ENCODE data around the gene RXRB. TPM values are rescaled to one million over a fixed set of nuclear protein-coding genes. Genes with fewer than 3 reads are reported as not detected.

The RXRB gene
- total RNA-seq, 1 donor from 2014 or later: 70.3 TPM

GRCh38 chr6:33202799-33203198, 2.3 kb upstream of the RXRB start:
- Mint-ChIP-seq H3K27me3 (ENCODE audit: low read depth) (no peaks in the 10 kb centered on the region), H3K4me3 (peak overlapping the region; percentile 99), H3K27ac (peak overlapping the region; percentile 30), H3K36me3 (peaks cover 16% of the 10 kb centered on the region), H3K9me3 (no peaks in the 10 kb centered on the region), H3K4me1 (peaks cover 71% of the 10 kb centered on the region)
- TF ChIP-seq, protein P1, sequence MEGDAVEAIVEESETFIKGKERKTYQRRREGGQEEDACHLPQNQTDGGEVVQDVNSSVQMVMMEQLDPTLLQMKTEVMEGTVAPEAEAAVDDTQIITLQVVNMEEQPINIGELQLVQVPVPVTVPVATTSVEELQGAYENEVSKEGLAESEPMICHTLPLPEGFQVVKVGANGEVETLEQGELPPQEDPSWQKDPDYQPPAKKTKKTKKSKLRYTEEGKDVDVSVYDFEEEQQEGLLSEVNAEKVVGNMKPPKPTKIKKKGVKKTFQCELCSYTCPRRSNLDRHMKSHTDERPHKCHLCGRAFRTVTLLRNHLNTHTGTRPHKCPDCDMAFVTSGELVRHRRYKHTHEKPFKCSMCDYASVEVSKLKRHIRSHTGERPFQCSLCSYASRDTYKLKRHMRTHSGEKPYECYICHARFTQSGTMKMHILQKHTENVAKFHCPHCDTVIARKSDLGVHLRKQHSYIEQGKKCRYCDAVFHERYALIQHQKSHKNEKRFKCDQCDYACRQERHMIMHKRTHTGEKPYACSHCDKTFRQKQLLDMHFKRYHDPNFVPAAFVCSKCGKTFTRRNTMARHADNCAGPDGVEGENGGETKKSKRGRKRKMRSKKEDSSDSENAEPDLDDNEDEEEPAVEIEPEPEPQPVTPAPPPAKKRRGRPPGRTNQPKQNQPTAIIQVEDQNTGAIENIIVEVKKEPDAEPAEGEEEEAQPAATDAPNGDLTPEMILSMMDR (IDR thresholded peaks at IDR 0.05; ENCODE audit: unreplicated experiment): no peak
- DNase-seq (ENCODE audit: low spot score in 2 of 2, unreplicated experiment in 2 of 2): no peak

GRCh38 chr6:33201935-33202334, 1.5 kb upstream of the RXRB start:
- H3K27me3 Mint-ChIP-seq (ENCODE audit: low read depth): no peaks in the 10 kb centered on the region
- peak overlapping the region; percentile 99 for H3K4me3 Mint-ChIP-seq
- peaks cover 16% of the 10 kb centered on the region for H3K36me3 Mint-ChIP-seq
- H3K4me1 Mint-ChIP-seq: peaks cover 75% of the 10 kb centered on the region
- no peak for DNase-seq (ENCODE audit: low spot score in 2 of 2, unreplicated experiment in 2 of 2)
- TF ChIP-seq, protein P1 (IDR thresholded peaks at IDR 0.05; ENCODE audit: unreplicated experiment): no peak
- H3K27ac Mint-ChIP-seq: peak overlapping the region; percentile 99
- no peaks in the 10 kb centered on the region for H3K9me3 Mint-ChIP-seq

DNA sequence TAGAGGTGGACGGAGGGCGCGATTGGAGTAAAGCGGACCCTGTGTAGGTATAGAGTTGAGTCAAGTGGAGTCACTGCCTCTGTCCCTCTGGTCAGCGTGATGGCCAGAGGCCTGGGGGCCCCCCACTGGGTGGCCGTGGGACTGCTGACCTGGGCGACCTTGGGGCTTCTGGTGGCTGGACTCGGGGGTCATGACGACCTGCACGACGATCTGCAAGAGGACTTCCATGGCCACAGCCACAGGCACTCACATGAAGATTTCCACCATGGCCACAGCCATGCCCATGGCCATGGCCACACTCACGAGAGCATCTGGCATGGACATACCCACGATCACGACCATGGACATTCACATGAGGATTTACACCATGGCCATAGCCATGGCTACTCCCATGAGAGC, 681 bp upstream of the RXRB start:
- peaks cover 71% of the 10 kb centered on the region for H3K4me1 Mint-ChIP-seq
- H3K27me3 Mint-ChIP-seq (ENCODE audit: low read depth): no peaks in the 10 kb centered on the region
- peak overlapping the region; percentile 99 for H3K27ac Mint-ChIP-seq
- H3K4me3 Mint-ChIP-seq: peak overlapping the region; percentile 99
- DNase-seq (ENCODE audit: low spot score in 2 of 2, unreplicated experiment in 2 of 2): no peak
- H3K36me3 Mint-ChIP-seq: peaks cover 19% of the 10 kb centered on the region
- TF ChIP-seq, protein P1 (IDR thresholded peaks at IDR 0.05; ENCODE audit: unreplicated experiment): no peak
- H3K9me3 Mint-ChIP-seq: no peaks in the 10 kb centered on the region

- H3K4me1 Mint-ChIP-seq: peaks cover 58% of the 10 kb centered on the region
- H3K9me3 Mint-ChIP-seq: no peaks in the 10 kb centered on the region
- peaks cover 26% of the 10 kb centered on the region for H3K36me3 Mint-ChIP-seq
- H3K27ac Mint-ChIP-seq: peak overlapping the region; percentile 90
- TF ChIP-seq, protein P1 (IDR thresholded peaks at IDR 0.05; ENCODE audit: unreplicated experiment): no peak
- peak overlapping the region; percentile 99 for H3K4me3 Mint-ChIP-seq
- DNase-seq (ENCODE audit: low spot score in 2 of 2, unreplicated experiment in 2 of 2): no peak
- H3K27me3 Mint-ChIP-seq (ENCODE audit: low read depth): no peaks in the 10 kb centered on the region
These were observed 712 bp downstream of the RXRB start for GRCh38 chr6:33199687-33200218.

GRCh38 chr6:33198853-33199436, 1.5 kb downstream of the RXRB start:
- TF ChIP-seq, protein P1 (IDR thresholded peaks at IDR 0.05; ENCODE audit: unreplicated experiment): no peak
- peak overlapping the region; percentile 99 for H3K4me3 Mint-ChIP-seq
- H3K36me3 Mint-ChIP-seq: peaks cover 29% of the 10 kb centered on the region
- peaks cover 54% of the 10 kb centered on the region for H3K4me1 Mint-ChIP-seq
- no peaks in the 10 kb centered on the region for H3K9me3 Mint-ChIP-seq
- DNase-seq (ENCODE audit: low spot score in 2 of 2, unreplicated experiment in 2 of 2): no peak
- H3K27me3 Mint-ChIP-seq (ENCODE audit: low read depth): no peaks in the 10 kb centered on the region
- H3K27ac Mint-ChIP-seq: peak overlapping the region; percentile 90
